Neural cell (in vitro differentiated cells): ENCODE data around the gene ACTL8. TPM values are rescaled to one million over a fixed set of nuclear protein-coding genes. Genes with fewer than 3 reads are reported as not detected.
"Not testable (repeated sequence)": the region's sequence is repeated elsewhere in the genome, so short reads cannot be mapped to it uniquely, and the experiment has no call there.

Experiments
- H2AFZ ChIP-seq: fragments of 200-600, 300-800 bp; sonication (generic), shearing (Covaris generic); 2 replicates; pipeline ENCODE4 v1.6.0; 2014; ENCODE audit warnings: low read depth, mild to moderate bottlenecking, antibody characterized with exemption, low read length, moderate library complexity
- H3F3A ChIP-seq: fragments of 200-600 bp; shearing (Covaris generic); 2 replicates; pipeline ENCODE4 v1.6.1; 2016; ENCODE audit warnings: mild to moderate bottlenecking, moderate library complexity, mixed read lengths, antibody characterized with exemption, low read length; ENCODE audit not compliant: insufficient read depth, poor library complexity, severe bottlenecking
- H3K27ac ChIP-seq: fragments of 200-600, 300-800 bp; sonication (generic), shearing (Covaris generic); 2 replicates; pipeline ENCODE4 v1.5.1; 2014; ENCODE audit warnings: mild to moderate bottlenecking, low read length, moderate library complexity
- H3K27me3 ChIP-seq: fragments of 300-800, 200-600 bp; sonication (generic), shearing (Covaris generic); 2 replicates; pipeline ENCODE4 v1.6.0; 2014; ENCODE audit warnings: mild to moderate bottlenecking, low read depth, low read length, moderate library complexity; ENCODE audit not compliant: insufficient read depth
- H3K36me3 ChIP-seq: fragments of 300-800, 200-600 bp; sonication (generic), shearing (Covaris generic); 2 replicates; pipeline ENCODE4 v1.5.1; 2014; ENCODE audit warnings: mild to moderate bottlenecking, antibody characterized with exemption, low read length, moderate library complexity; ENCODE audit not compliant: insufficient read depth
- H3K4me2 ChIP-seq: fragments of 300-800, 200-600 bp; sonication (generic), shearing (Covaris generic); 2 replicates; pipeline ENCODE4 v1.6.0; 2014; ENCODE audit warnings: mild to moderate bottlenecking, low read length
- H3K4me3 ChIP-seq: fragments of 300-800, 200-600 bp; sonication (generic), shearing (Covaris generic); 2 replicates; pipeline ENCODE4 v1.5.1; 2014; ENCODE audit warnings: mild to moderate bottlenecking, low read length, moderate library complexity
- H3K79me2 ChIP-seq: fragments of 200-600 bp; shearing (Covaris generic); replicated peaks from 2 replicates; pipeline ENCODE4 v1.6.0; 2014; ENCODE audit warnings: mild to moderate bottlenecking, low read length, moderate library complexity; ENCODE audit not compliant: insufficient read depth
- H3K9ac ChIP-seq: fragments of 300-800, 200-600 bp; sonication (generic), shearing (Covaris generic); 2 replicates; pipeline ENCODE4 v1.6.1; 2016; ENCODE audit warnings: mild to moderate bottlenecking, low read length, mixed read lengths
- H3K9me2 ChIP-seq: fragments of 200-600 bp; shearing (Covaris generic); 2 replicates; pipeline ENCODE4 v1.6.1; 2016; ENCODE audit warnings: mild to moderate bottlenecking, low read length, mixed read lengths; ENCODE audit not compliant: insufficient read depth
- H3K9me3 ChIP-seq: fragments of 200-600, 300-800 bp; sonication (generic), shearing (Covaris generic); 2 replicates; pipeline ENCODE4 v1.6.1; 2016; ENCODE audit warnings: mild to moderate bottlenecking, mixed run types, low read length, moderate library complexity, mixed read lengths
- H4K20me1 ChIP-seq: fragments of 200-600 bp; shearing (Covaris generic); 2 replicates; pipeline ENCODE4 v1.6.1; 2016; ENCODE audit warnings: mild to moderate bottlenecking, mixed run types; ENCODE audit not compliant: insufficient read depth
- EP300 ChIP-seq: fragments of 450-650 bp; conservative IDR thresholded peaks from 2 replicates; pipeline ENCODE4 v1.6.1; 2014; ENCODE audit warnings: antibody characterized with exemption, mild to moderate bottlenecking, moderate library complexity; ENCODE audit not compliant: poor library complexity, severe bottlenecking
- EZH2 ChIP-seq: fragments of 200-600, 300-800 bp; shearing (Covaris generic), sonication (generic); IDR thresholded peaks from 2 replicates; pipeline ENCODE4 v1.6.1; 2014; ENCODE audit warnings: antibody characterized with exemption, low read length, borderline replicate concordance, mild to moderate bottlenecking; ENCODE audit not compliant: insufficient read depth, poor library complexity, severe bottlenecking
- MXI1 ChIP-seq: fragments of 450-650 bp; conservative IDR thresholded peaks from 2 replicates; pipeline ENCODE4 v1.6.1; 2014; ENCODE audit warnings: antibody characterized with exemption, mild to moderate bottlenecking; ENCODE audit not compliant: poor library complexity, severe bottlenecking
- POLR2AphosphoS5 ChIP-seq: IDR thresholded peaks from 2 replicates; pipeline ENCODE4 v1.6.1; 2012
- RAD21 ChIP-seq: fragments of 450-650 bp; conservative IDR thresholded peaks from 2 replicates; pipeline ENCODE4 v1.6.1; 2014; ENCODE audit warnings: antibody characterized with exemption, mild to moderate bottlenecking, moderate library complexity
- SMC3 ChIP-seq: fragments of 450-650 bp; conservative IDR thresholded peaks from 2 replicates; pipeline ENCODE4 v1.6.1; 2014; ENCODE audit warnings: antibody characterized with exemption, mild to moderate bottlenecking, moderate library complexity; ENCODE audit not compliant: poor library complexity
- TAF1 ChIP-seq: IDR thresholded peaks from 2 replicates; pipeline ENCODE4 v1.6.1; 2012; ENCODE audit warnings: low read depth
- polyA plus RNA-seq: library from polyadenylated mRNA; depleted of rRNA; stranded (reverse); fragments of >200 nt; gene quantifications from 2 replicates; pipeline ENCODE4 v1.2.3, GENCODE V29; 2014
- TF ChIP-seq, protein P1 (sequence below): fragments of 450-650 bp; IDR thresholded peaks from 2 replicates; pipeline ENCODE4 v1.5.1; 2014; ENCODE audit warnings: antibody characterized with exemption, mild to moderate bottlenecking, moderate library complexity; ENCODE audit not compliant: poor library complexity, severe bottlenecking
- TF ChIP-seq, protein P2 (sequence below): IDR thresholded peaks from 2 replicates; pipeline ENCODE4 v1.6.1; 2012; ENCODE audit warnings: borderline replicate concordance

Gene ACTL8
- polyA plus RNA-seq, 1 donor from 2014 or later = not detected

DNA sequence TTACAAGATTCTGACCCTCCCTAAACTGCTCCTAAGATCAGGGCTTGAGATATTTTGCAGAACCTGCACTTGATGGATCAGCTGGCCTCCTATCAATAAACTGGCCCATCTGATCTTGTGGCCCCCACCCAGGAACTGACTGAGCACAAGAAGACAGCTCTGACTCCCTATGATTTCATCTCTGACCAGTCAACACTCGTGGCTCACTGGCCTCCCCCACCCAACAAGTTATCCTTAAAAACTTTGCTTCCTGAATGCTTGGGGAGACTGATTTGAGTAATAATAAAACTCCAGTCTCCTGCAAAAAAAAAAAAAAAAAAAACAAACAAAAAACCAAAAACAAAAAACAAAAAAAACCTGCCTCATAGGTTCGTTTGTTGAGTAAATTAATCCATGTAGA is 8.9 kb upstream of the ACTL8 start:
- H3K9ac ChIP-seq, H3K36me3 ChIP-seq, H3K27ac ChIP-seq, H2AFZ ChIP-seq, H3K4me2 ChIP-seq, H3K9me2 ChIP-seq, H3K9me3 ChIP-seq, H4K20me1 ChIP-seq, H3K4me3 ChIP-seq, H3K27me3 ChIP-seq, H3K79me2 ChIP-seq, H3F3A ChIP-seq: not testable (repeated sequence)

DNA sequence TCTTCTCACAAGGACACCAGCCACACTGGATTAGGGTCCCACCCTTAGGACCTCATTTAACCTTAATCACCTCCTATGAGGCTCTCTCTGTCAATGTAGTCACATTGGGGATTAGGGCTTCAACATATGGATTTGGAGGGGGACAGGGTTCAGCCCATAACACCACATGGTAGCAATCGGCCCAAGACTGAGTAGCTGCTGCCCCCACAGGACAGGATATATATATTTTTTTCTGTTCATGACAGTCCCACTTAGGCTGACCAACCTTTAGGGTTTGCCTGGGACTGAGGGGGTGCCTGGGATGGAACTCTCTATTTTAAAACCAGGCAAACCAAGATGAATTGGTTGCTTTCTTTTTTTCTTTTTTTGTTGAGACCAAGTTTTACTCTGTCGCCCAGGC is 8.2 kb upstream of the ACTL8 start:
- H3K9me2 ChIP-seq = no peaks in the 10 kb centered on the region
- H4K20me1 ChIP-seq = no peaks in the 10 kb centered on the region
- H3K4me3 ChIP-seq = no peak overlapping the region
- H3K27me3 ChIP-seq = no peaks in the 10 kb centered on the region
- no peaks in the 10 kb centered on the region for H3K79me2 ChIP-seq
- H3K4me2 ChIP-seq = no peak overlapping the region
- no peak overlapping the region for H3K27ac ChIP-seq
- H2AFZ ChIP-seq = no peak overlapping the region
- H3K36me3 ChIP-seq = no peaks in the 10 kb centered on the region
- no peak overlapping the region for H3K9ac ChIP-seq
- H3K9me3 ChIP-seq = no peaks in the 10 kb centered on the region
- no peaks in the 10 kb centered on the region for H3F3A ChIP-seq
- TF ChIP-seq EP300 = no peak
- no peak for TF ChIP-seq POLR2AphosphoS5
- TF ChIP-seq TAF1 = no peak
- no peak for TF ChIP-seq SMC3
- TF ChIP-seq RAD21 = no peak
- TF ChIP-seq EZH2 = no peak
- TF ChIP-seq, protein P1, sequence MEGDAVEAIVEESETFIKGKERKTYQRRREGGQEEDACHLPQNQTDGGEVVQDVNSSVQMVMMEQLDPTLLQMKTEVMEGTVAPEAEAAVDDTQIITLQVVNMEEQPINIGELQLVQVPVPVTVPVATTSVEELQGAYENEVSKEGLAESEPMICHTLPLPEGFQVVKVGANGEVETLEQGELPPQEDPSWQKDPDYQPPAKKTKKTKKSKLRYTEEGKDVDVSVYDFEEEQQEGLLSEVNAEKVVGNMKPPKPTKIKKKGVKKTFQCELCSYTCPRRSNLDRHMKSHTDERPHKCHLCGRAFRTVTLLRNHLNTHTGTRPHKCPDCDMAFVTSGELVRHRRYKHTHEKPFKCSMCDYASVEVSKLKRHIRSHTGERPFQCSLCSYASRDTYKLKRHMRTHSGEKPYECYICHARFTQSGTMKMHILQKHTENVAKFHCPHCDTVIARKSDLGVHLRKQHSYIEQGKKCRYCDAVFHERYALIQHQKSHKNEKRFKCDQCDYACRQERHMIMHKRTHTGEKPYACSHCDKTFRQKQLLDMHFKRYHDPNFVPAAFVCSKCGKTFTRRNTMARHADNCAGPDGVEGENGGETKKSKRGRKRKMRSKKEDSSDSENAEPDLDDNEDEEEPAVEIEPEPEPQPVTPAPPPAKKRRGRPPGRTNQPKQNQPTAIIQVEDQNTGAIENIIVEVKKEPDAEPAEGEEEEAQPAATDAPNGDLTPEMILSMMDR = no peak
- no peak for TF ChIP-seq MXI1
- TF ChIP-seq, protein P2, sequence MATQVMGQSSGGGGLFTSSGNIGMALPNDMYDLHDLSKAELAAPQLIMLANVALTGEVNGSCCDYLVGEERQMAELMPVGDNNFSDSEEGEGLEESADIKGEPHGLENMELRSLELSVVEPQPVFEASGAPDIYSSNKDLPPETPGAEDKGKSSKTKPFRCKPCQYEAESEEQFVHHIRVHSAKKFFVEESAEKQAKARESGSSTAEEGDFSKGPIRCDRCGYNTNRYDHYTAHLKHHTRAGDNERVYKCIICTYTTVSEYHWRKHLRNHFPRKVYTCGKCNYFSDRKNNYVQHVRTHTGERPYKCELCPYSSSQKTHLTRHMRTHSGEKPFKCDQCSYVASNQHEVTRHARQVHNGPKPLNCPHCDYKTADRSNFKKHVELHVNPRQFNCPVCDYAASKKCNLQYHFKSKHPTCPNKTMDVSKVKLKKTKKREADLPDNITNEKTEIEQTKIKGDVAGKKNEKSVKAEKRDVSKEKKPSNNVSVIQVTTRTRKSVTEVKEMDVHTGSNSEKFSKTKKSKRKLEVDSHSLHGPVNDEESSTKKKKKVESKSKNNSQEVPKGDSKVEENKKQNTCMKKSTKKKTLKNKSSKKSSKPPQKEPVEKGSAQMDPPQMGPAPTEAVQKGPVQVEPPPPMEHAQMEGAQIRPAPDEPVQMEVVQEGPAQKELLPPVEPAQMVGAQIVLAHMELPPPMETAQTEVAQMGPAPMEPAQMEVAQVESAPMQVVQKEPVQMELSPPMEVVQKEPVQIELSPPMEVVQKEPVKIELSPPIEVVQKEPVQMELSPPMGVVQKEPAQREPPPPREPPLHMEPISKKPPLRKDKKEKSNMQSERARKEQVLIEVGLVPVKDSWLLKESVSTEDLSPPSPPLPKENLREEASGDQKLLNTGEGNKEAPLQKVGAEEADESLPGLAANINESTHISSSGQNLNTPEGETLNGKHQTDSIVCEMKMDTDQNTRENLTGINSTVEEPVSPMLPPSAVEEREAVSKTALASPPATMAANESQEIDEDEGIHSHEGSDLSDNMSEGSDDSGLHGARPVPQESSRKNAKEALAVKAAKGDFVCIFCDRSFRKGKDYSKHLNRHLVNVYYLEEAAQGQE = no peak

DNA sequence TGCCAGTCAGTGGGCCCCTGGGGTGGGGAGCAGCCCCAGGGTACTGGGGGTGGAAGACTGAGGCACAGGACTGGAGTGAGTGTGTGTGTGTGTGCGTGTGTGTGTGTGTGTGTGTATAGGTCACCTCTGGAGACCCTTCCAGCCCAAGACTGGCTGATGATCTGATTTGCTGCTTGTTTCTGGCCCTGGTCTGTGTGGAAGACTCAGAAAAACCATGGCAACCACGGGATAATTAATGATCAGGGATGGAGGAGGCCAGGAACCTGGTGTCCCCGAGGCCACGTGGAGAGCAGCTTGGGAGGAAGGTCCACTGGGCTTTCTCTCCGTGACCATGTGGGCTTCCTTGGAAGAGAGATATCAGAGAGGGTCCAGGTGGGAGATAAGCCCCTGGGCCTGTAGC is 4.8 kb upstream of the ACTL8 start:
- Histone ChIP-seq H3K36me3 (no peaks in the 10 kb centered on the region), H3K27me3 (no peaks in the 10 kb centered on the region), H3K79me2 (no peaks in the 10 kb centered on the region), H3K9me3 (peaks cover 10% of the 10 kb centered on the region), H3K4me3 (no peak overlapping the region), H3F3A (no peaks in the 10 kb centered on the region), H3K9me2 (no peaks in the 10 kb centered on the region), H4K20me1 (no peaks in the 10 kb centered on the region), H3K27ac (no peak overlapping the region), H3K9ac (no peak overlapping the region), H2AFZ (no peak overlapping the region), H3K4me2 (no peak overlapping the region)
- TF ChIP-seq EZH2 (no peak), MXI1 (no peak), EP300 (no peak), POLR2AphosphoS5 (no peak), TAF1 (no peak), RAD21 (no peak), SMC3 (no peak)
- TF ChIP-seq, protein P1 = no peak
- TF ChIP-seq, protein P2 = no peak
